GM19372 (cell line): Measurements from ENCODE around the gene LAG3.

Source experiments
- ATAC-seq: cut with Tn5 transposase; IDR thresholded peaks from one replicate; pipeline ENCODE4 v1.9.1; 2021; ENCODE audit warnings: mild to moderate bottlenecking, low read depth, moderate library complexity; ENCODE audit not compliant: unreplicated experiment

LAG3 gene

DNA sequence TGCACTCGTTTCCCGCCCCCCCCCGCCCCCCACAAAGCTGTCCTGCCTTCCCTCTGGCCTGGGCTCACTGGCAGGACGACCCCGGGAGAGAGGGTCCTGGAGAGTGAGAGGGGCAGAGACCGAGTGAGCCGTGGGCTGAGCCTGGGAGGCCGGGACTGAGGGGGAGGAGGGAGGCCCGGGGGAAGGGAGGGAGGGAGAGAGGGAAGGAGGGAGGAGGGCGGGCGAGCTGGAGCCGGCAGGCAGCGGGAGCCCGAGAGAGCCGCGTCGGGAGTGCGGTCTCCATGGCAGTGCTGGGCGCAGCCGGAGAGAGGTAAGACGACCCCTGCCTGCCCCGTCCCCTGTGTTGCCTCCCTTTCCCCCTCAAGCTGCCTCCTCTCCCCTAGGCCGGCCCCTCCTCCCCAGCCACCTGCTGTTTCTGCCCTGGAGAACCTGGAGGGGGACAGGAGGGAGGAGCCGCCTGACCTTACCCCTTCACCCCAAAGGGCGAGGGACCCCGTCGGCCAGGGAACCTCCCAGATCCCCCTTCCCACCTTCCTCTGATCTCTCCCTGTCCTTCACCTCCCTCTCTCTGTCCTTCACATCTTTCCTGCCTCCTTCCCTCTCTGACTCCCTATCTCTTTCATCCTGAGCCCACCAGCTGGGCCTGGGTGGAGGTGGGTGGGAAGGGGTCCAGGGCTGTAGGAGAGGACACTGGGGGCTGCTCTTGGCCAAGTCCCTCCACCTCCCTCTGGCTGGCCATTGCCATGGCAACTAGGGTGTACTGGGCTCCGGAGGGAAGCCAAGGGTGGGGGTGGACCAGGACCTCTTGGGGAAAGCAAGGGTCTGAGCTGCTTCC, 49.5 kb downstream of the LAG3 start, which contains the start of gene GPR162:
TSS of gene GPR162 (plus strand) at position 231 of the 835 bp plus-strand sequence. CDS start 2,078 bp downstream, outside the sequence.
- ATAC-seq, result no peak

DNA sequence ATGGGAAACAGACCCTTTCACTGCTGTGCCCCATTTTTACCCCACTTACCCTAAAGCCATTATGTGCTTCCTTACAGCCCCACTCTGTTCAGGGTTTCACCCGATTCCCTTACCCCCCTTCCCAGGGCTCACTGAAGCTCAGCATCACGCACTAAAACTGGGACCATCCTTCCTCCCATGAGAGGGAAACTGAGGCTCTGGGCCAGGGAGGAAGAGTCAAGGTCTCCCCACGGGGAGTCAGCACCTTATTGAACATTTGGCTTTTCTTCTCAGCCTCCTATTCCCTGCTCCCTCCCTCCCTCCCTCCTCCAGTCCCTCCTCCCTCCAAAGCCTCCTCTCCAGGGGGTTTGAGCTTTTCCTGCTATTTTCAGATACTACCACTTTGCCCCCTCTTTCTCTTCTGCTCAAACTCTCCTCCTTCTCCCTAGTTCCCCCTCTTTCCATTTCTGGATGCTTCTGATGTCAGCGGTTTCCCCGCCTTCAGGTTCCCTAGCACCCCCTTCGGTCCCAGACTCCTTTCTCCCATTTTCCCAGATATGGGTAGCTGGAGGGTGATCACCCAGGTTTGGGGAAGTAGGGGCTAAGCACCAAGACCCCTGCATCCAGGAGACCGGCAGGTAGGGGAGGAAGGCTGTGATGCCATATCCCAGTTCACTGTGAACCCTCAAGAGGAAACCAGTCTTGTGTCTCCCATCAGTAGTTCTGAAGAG, 50.3 kb downstream of the LAG3 start:
- ATAC-seq, result no peak

DNA sequence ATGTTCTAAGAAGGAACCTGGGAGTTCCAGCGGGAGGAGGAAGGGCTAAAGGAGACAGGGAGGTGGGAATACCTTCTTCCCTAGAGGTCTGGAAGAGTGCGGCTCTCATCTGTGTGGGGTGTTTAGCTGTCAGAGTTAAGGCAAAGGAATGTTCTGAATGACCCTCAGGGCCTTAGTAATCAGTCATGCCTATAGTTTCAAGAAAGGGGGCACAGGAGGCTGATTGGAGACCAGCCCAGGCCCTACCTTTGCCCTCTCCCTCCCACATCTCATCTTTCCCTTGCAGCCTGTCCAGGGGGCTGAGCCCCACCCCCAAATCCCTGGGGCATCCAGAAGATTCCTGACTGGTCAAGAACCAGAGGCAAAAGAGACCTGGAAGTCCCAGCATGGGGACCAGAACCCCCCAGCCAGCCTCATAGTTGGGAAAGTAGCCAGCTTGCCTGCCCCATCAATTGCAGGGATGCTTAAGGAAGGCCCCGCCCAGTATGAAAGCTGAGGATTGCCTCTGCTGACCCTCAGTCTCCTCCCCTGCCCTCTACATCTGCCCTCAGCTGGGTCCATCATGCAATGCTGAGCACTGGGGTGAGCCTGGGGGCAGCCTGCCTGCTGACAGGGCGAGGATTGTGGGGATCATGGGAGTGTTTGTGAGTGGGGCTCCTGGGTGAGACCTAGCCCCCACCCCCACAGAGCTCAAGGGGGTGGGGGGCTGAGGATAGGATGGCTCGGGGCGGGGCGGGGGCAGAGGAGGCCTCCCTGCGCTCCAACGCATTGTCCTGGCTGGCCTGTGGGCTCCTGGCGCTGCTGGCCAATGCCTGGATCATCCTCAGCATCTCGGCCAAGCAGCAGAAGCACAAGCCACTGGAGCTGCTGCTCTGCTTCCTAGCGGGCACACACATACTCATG, 51.1 kb downstream of the LAG3 start:
- no peak for ATAC-seq

- no peak for ATAC-seq
Measured at GRCh38 chr12:6824085-6824775, 51.9 kb downstream of the LAG3 start.

DNA sequence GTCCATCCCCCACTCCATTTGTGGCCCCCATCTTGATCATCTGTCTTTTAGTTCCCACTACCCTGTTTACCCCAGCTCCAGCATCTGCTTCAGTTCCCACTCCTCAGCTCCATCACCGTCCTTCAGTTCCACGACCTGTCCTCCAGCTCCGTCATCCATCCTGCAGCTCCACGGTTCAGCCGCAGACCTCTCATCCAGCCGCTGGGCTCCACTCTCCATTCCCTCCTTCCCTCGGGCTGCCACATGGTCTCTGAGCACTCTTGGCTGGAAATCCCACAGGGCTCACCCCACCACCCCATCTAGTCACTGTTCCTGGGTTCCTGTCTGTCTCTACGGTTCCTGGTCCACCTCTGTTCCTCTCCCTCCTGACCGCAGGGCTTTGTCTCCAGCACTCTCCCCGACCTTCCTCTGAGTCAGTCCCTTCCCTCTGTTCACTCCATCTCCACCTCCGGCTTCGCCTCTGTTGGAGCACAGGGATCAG, 52.6 kb downstream of the LAG3 start:
- no peak for ATAC-seq

GRCh38 chr12:6825398-6826124, 53.2 kb downstream of the LAG3 start:
- ATAC-seq, result no peak

DNA sequence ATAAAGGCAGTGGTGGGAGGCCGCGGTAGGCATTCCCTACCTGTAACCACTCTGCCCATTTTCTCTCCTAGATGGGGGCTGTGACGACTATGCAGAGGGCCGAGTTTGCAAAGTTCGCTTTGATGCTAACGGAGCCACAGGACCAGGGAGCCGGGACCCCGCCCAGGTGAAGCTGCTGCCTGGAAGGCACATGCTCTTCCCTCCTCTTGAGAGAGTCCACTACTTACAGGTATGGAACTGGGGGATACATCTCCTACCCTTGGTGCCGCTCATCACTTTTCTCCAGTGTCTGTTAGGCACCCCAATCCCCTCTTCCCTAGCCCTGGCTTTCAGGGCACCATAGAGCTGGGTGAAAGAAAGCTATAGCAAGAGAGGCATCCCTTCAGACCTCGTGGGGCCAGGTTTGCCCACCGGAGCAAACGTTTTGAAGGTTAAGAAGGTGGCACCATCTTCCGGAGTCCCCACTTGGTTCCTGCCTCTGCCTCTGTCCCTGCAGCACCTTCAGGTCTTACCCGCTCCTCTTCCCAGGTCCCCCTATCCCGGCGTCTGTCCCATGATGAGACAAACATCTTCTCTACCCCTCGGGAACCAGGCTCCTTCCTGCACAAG, 53.9 kb downstream of the LAG3 start:
- ATAC-seq, result no peak

DNA sequence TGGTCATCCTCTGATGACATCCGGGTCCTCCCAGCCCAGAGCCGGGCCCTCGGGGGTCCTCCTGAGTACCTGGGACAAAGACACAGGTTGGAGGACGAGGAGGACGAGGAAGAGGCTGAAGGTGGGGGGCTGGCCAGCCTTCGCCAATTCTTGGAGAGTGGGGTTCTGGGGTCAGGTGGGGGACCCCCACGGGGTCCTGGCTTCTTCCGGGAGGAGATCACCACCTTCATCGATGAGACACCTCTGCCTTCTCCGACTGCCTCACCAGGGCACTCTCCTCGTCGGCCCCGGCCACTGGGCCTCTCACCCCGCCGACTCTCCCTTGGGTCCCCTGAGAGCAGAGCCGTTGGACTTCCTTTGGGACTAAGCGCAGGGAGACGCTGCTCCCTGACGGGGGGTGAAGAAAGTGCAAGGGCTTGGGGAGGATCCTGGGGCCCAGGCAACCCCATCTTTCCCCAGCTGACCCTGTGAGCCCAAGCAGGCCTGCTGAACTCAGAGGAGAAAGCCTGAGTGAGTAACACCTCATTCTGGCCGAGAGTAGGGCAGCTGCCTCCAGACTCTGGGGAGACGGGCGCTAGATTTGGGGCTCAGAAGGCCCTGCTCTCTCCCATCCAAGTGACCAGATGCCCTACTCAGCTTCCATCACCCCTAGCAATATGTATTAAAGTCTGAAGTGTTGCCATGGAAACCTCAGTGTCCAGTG, 54.6 kb downstream of the LAG3 start:
- ATAC-seq, result no peak

DNA sequence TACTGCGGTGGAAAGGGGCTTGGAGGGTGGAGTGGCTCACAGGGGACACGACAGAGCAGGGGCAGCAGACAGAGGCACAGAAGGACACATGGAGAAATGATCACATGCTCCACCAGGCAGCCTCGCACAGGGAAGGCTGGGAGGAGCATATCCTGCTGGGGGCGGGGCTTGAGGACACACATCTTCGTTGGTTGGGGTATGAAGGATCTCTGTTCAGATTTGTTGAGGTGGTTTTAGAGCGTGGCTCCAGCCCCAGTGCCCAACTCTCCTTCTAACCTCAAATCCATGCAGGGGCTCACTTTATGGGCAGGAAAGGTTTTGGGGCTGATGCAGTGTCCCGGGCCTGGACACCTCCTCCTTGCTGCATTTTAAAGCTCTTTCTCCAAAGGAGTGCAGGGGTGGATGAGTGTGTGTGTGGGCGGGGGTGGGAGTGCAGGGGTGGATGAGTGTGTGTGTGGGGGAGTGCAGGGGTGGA, 55.2 kb downstream of the LAG3 start:
- ATAC-seq, result no peak
